Stimulated activated CD4-positive, alpha-beta T cell treated with anti-CD3 and anti-CD28 coated beads, Interleukin-1b, Interleukin-23, amount 100 ng/mL, for 1 hour (primary cell): ENCODE data around the gene SLCO2B1.

Experiments
- DNase-seq, 2 donors: peaks; one replicate each; pipeline ENCODE4 v3.0.0-alpha.2; 2020; ENCODE audit warnings: low read depth in 2 of 2

SLCO2B1 gene

DNA sequence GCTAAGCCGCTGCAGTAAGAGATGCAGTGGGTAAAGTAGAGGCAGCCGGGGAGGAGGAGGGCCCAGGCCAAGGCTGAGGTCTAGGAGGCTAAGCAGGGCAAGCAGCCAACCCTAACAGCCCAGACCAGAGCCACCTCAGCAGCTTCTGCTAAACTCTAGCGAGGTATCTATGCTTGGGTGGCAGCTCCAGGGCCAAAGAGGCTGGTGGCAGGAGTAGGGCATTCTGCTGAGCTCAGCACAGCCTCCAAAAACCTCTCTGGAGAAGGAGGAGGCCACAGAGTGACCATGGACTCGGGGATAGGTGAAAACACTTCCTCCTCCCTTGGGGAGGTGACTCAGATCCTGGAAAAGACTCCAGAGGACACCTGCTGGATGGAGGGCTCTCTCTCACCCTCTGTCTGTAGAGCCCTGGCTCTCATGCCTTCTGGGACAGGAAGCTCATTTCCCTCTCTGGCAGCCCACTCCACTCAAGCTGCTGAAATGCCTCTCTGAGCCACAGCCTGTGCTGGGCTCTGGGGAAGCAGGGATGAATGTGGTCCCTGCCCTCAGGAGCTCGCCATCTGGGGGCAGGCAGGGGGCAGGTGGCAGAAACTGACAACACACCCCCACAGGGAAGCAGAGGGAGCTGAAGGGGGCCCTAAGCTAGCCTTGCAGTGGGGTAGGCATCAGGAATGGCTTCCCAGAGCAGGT lies 73.2 kb downstream of the SLCO2B1 start:
- DNase-seq = no peak

DNA sequence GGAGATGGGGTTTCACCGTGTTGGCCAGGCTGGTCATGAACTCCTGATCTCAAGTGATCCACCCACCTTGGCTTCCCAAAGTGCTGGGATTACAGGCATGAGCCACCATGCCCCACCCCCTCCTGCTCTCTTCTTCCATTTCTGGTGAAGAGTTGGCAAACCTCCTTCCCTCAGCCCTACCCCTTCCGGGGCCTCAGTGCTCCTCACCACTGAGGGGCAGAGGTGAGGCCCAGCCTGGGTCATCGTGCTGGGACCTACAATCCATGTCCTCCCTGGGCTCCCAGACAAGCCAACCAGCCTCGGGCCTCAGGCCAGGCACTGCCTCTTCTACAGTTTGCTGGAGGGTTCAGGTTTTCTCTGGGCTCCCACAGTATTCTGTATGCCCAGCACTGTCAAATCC lies 74.9 kb downstream of the SLCO2B1 start:
- no peak for DNase-seq

DNA sequence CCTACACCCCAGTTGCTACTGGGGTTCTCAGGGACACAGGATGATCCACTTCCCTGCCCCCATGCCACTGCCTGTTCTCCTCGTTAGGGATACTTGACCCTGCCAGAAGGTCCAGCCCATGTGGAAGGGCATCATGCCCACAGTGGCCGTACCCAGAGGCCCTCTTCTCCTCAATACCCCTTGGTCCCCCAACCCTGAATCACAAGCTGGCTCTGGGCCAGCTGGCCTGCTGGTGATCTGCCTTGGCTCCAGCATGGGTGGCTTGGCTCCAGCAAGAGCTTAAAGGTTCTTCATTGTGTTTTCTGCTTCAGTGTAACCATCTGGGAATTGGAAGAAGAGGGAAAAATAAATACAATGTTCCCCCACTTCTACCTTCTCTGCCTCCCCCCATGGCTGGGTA lies 78.6 kb downstream of the SLCO2B1 start:
- DNase-seq = no peak

DNA sequence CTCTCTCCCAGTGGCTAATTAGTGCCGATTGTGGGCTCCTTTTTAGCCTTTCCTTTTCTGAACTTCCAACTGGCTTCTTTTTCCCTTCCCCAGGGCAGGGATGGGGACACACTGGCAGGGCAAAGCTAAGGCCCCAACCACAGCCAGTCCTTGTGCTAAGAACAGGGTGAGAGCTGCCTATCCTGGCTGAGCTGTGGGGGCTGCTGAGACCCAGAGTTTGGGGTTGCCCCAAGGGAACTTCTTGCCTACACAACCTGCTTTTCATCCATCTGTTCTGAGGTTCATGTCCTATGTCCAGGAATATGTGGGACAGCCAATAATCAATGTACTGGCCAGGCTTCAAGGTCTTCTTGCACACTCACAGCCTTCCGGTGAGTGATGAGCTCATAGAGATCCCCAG lies 79.7 kb downstream of the SLCO2B1 start:
- DNase-seq = no peak

DNA sequence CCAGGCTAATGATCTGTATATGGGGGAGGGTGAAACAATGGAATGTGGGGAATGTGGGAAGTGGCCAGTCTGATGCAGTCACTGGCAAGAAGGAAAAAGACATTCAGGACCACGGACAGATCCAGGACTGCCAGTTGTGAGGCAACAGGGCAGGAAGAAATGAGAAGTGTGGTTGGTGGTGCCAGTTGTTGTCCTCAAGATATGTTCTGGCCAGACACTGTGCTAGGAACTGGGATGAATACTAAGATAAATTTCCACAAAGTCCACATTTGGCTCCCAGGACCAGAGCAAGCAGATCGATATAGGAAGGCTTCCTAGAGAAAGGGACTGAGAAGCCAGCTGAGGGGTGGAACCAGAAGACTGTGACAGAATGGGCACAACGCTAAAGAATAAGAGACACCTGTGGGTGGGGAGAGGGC lies 82.9 kb downstream of the SLCO2B1 start:
- DNase-seq = no peak

DNA sequence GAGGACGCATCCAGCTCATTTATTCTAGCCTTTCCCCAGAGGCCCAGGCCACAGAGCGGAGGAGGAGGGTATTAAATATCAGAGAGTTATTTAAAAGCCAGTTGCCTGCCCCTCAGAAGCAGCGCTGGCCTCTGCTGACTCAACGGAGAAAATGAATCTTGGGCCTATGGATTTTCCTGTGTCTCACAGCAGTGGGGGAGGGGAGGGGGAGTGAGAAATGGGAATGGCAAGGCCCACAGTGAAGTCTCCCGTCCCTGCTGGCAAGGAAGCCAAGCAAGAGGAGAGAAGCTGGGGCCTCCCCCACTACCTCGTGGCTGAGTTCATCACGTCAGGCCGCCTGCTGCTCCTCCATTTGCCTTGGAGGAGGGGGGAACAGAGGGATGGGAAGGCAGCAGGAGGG lies 85.2 kb downstream of the SLCO2B1 start:
- no peak for DNase-seq

DNA sequence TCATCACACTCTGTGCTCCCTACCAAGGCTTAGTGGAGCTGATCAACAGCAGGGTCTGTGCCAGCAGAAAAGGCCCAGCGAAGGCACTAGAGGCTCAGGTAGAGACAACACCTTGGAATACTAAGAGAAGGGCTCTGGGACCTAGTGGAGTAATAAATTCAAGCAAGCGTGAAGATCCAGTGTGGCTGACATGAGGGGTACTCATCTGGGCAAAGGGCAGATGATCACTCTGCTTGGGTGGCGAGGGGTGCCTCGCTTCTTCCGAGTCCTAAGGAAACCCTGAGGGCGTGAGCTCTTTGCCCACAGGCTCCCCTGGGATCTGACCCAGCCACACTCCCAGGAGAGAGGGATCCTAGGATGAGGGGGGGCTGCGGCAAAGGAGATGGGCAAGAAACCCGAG lies 86.1 kb downstream of the SLCO2B1 start:
- DNase-seq = no peak

DNA sequence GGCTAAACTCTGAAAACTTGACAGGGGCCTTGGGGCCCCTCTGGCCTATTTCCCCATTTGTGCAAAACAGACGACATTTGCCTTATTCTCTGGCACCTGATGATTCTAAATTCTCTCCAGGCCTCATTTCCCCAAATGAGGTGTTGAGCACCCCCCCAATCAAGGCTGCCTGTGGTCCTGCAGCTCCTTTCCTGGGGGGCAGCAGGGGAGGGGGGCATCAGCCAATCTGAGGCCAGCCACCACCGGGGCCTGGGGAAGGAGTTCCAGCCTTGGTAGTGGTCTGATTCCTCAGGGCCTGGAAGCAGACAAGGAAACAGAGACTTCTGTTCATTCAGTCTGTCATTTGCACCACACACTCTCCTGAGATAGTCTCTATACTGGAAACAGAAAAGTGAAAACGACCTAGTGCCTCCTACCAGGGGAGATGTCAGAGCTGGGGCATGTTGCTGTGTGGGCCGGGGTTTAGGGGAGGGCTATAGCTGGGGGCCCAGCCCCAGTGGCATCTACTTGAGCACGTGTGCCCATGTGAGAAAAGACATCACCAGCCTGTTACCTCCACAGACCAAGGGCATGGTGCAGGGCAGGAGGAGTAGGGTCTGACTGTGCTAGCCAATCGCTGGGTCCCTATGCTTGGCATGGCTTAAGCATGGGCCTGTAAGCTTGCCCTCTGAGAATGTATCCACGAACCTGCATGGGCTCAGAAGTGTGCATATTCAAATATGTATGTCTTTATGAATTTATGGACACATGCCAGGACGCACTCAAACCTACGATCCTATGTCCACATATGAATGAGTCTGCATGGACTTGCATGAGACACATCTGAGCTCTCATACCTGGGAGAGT lies 87.9 kb downstream of the SLCO2B1 start:
- no peak for DNase-seq

DNA sequence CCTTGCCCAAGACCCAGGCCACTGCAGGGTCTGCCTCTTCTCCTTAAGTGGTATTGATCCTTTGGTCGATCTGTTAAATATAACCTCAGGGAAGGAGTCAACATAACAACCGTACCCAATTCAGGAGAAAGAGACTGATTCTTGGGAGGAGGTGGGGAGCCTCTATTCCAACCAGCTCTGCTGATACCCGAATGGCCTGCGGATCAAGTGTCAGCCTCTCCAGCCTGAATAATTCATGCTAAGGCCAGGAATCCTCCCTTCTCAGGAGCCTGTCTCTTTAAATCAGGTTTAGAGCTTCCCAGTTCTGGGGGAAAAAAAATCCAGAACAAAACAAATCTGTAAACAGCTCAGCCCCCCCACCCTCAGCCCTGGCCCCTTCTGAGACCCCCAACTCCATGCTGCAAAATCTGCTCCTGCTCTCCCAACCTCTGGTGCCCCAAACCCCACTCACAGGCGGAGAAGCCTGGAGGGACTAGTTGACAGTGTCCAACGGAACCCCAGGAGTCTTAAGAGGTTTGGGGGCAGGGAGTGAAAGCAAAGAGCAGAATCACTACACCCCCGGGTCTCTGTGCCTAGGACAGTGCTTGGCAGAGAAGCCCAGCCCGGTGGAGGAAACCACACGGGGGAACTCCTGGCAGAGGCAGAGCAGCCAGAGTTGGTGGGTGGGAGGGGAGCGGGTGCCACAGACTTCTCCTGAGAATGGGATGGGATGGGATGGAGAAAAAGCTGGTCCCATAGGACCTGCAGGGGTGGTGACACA lies 88.8 kb downstream of the SLCO2B1 start:
- no peak for DNase-seq

DNA sequence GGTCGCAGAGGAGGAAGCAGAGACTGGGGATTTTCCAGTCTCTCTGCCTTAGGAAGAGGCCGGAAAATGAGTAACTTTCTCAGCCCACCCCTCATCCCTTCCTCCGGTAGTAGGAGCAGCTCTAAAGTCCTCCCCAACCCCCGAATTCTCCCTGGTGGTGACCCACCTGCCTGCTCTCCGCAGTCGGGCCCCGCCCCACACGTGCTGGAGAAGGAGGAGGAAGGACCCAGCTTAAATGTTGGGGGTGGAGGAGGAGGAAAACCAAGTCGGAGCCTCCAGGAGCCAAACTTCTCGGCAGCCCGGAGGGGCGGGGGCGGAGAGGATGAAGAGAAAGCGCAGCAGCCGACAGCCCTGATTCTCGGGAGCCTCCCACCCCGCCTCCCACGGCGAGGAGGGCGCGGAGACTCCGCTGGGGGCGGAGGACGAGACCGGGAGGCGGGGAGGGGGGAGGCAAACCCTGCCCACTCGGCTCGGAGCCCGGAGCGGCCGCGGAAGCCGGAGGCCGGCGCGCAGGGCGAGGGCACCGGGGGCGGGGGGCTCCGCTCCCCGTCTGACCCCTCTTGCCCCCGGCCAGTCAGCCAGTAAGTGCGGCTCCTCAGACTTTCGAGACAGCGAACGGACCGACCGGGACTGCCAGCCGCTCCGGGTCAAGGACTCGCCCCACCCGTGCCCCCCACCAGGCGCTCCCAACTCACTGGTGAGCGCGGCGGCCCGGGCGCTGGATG lies 89.6 kb downstream of the SLCO2B1 start, which contains the start of gene TPBGL:
Gene TPBGL (plus strand): TSS at position 464 of the 725 bp plus-strand sequence. CDS start 276 bp downstream, outside the sequence.
- peak in 1 of 2 donors; percentile 20 for DNase-seq

DNA sequence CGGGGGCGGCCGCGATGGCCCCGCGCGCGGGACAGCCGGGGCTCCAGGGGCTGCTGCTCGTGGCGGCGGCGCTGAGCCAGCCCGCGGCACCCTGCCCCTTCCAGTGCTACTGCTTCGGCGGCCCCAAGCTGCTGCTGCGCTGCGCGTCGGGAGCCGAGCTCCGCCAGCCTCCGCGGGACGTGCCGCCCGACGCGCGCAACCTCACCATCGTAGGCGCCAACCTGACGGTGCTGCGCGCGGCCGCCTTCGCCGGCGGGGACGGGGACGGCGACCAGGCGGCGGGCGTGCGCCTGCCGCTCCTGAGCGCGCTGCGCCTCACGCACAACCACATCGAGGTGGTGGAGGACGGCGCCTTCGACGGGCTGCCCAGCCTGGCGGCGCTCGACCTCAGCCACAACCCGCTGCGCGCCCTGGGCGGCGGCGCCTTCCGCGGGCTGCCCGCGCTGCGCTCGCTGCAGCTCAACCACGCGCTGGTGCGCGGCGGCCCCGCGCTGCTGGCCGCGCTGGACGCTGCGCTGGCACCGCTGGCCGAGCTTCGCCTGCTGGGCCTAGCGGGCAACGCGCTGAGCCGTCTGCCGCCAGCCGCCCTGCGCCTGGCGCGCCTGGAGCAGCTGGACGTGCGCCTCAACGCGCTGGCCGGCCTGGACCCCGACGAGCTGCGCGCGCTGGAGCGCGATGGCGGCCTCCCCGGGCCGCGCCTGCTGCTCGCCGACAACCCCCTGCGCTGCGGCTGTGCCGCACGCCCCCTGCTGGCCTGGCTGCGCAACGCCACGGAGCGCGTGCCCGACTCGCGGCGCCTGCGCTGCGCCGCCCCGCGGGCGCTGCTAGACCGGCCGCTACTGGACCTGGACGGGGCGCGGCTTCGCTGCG lies 90.4 kb downstream of the SLCO2B1 start:
- DNase-seq = peak; percentile 61 to 78

DNA sequence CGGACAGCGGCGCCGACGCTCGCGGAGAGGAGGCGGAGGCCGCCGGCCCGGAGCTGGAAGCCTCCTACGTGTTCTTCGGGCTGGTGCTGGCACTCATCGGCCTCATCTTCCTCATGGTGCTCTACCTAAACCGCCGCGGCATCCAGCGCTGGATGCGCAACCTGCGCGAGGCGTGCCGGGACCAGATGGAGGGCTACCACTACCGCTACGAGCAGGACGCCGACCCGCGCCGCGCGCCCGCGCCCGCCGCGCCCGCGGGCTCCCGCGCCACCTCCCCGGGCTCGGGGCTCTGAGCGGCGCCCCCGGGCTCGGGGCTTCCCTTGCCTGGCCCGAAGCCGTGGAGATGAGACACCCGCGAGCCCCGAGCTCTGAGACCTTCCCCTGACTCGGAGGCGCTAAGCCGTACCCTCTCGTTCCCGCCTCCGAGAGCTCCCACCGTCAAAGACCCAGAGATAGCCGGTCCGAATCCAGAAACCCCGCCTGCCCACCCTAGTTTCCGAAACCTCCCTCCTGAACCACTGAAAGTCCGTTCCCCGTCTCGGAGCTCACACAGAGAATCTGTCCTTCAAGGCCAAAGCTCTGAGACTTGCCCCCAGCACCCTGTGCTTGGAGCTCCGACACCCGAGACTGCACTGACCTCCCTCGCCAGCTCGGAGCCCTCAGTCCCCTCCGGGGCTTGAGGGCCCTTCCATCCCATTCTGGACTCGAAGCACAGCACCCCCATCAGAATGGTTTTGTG lies 91.2 kb downstream of the SLCO2B1 start:
- DNase-seq = peak in 1 of 2 donors; percentile 17

DNA sequence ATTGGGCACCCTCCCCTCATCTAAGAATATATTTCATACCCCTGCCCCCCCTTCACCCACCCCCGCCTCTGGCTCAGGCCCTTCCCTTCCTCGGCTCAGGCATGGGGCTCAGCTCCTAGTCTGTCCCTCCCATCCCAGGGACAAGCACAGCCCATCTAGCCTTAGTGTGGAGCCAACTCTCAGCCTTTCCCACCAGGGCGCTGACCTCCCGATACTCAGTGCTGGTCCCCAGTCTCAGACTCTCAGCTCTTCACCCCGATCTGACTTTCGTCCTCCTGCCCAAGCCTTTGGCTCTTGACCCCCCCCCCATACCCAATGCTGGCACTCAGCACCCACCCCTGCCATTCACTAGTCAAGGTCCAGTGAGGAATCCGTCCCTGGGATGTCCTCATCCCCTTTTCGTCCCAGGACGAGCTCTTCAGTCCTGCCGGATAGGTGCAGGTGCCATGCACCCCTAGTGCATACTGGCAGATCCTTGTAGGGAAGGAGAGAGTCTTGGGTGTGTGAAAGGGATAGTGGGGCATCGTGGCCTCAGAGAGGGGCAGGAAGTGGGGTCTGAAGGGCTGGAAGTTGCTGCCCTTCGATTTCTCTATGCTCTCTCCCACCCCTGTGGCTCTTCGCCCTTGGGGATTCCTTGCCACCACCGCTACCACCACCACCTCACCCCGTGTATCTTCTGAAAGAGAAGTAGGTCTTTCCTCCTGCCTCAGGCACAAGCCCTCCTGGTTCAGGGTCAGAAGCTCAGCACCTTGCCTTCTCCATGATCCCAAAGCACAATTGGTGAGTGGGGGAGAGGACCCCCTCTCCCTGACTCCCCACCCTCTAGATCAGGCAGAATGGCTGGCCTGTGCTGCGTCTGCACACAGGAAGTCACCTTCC lies 92.1 kb downstream of the SLCO2B1 start:
- DNase-seq = no peak

DNA sequence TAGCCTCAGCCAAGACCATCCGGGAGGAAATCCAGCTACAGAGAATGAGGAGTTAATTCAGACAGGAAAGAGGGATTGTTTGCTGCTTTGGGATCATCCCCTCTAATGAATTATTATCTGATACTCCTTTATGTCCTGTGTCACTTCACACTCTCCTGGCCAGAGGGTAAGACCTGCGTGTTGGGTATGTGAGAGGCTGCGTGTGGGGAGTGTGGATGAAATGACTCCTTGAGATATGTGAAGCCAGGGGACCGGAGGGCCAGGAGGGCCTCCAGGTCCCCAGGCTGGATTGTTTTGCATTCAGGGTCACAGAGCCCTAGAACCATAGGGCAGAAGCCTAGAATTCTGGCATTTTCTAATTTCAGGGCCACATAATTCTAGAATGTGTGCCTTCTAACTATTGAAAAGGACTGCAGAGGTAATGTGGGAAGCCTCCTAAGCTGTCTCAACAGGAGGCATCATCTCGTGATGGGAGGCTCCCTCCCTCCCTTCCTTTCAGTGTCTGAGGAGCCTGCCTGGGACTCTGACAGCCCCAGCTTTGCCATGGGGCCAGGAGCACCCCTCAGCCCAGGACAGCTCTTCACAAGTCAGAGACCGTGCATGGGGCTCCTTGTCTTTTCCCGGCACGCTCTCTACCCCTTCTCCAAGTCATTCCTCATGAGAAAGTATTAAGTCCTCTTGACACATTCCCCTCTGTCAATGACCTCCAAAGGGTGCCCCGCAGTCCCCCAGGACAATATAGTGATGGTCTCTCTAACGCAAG lies 93.3 kb downstream of the SLCO2B1 start:
- DNase-seq = no peak

DNA sequence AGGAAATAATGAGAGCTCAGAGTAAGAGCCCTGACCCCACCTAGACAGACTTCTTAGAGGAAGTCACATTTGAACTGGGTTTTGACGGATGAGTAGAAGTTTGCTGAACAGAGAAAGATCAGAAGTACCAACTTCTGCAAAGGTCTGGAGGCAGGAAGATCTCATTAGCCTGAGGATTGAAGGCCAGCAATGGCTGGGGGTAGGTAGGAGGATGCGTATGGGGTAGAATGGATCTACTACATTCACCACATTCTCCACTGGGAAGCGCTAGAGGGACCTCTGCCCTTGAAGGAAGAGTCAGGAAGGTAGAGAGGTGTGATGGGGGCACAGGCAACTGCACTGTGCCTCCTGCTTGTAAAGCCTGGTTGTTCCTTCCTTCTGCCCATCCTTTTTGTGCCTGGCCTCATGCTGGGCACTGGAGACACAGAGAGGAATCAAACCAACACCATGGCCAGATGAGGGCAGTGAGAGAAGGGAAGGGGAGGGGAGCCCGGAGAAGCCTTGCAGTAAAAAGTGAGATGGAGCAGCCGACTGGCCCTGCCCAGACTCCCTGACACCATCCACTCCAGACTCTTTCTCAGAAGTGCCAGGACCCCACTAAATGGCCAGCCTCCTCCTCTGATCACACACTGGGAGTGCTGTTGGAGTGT lies 94.6 kb downstream of the SLCO2B1 start:
- DNase-seq = no peak

DNA sequence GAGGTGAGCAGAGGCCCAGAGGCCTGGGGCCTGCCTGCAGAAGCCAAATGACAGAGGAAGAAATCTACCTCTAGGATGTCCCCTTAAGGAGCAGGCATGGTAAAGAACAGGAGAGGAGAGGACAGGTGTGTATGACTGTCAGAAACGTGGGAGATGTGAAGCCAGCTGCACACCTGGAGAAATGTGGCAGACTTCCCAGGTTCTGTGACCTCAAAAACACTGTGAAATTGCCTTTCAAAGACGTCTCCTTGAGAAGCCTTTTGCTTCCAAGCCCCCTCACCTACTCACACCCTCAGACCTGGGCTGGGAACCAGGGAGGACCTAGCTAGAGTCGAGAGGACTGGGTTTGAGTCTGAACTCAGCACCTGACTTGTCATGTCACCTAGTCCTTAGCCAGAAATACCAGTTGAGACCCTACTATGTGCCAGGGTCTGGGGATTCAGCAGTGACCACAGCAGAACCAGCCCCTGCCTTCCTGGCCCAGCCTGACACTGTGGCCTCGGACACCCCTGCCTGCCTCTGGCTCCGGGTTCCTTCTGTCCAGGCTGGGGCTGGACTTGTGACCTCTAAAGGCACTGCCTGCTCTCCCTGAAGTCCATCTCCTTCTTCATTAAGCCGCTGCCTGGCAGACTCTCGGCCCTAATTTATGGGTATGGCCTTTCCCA lies 95.2 kb downstream of the SLCO2B1 start:
- no peak for DNase-seq

DNA sequence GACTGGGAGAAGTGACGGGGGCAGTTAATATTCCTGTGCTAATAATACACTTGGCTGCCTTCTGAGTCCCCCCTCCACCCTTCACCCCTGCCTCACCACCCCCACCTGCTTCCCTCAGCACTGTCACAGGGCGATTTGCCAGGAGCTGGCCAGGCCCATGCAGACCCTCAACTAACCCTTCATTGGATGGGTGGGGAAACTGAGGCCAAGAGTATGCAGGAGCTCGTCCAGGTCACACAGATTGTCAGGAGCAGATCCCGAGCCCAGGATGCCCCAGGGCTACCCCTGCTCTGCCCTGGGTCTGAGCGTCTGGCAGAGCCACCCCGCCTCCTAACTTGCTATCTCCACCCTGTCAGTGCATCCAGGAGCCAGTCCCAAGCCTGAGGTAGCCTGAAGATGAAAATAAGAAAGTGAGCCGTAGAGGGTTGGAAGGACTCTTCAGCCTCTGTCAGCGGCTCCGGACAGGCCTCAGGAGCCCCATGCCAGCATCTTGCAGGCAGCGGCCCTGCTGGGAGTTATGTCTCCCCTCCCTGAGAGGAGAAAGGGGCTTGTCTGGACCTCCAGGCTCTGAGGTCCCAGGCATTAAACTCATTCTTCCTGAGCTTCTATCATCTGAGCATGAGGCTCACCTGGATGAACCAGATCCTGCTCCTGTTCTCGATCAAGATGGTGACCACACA lies 95.9 kb downstream of the SLCO2B1 start:
- DNase-seq = no peak
